NB4 (cell line): ENCODE data around the gene WDR49.

Experiments
- DNase-seq: peaks from one replicate; pipeline ENCODE4 v3.0.0; 2010; ENCODE audit warnings: low read depth
- H3K4me3 ChIP-seq: one replicate; pipeline ENCODE4 v1.5.1; 2011; ENCODE audit warnings: mild to moderate bottlenecking, low read depth, low read length, moderate library complexity
- CTCF ChIP-seq: IDR thresholded peaks from one replicate; pipeline ENCODE4 v1.5.1; 2012; ENCODE audit warnings: low read depth, low read length
- MAX ChIP-seq: IDR thresholded peaks from 2 replicates; pipeline ENCODE4 v1.6.1; 2011; ENCODE audit warnings: low read depth, low read length
- MYC ChIP-seq: IDR thresholded peaks from 2 replicates; pipeline ENCODE4 v1.6.1; 2011; ENCODE audit warnings: low read depth, low read length
- POLR2A ChIP-seq: IDR thresholded peaks from 2 replicates; pipeline ENCODE4 v1.6.1; 2011; ENCODE audit warnings: mild to moderate bottlenecking; ENCODE audit not compliant: insufficient read length; ENCODE audit errors: extremely low read depth

Gene WDR49

DNA sequence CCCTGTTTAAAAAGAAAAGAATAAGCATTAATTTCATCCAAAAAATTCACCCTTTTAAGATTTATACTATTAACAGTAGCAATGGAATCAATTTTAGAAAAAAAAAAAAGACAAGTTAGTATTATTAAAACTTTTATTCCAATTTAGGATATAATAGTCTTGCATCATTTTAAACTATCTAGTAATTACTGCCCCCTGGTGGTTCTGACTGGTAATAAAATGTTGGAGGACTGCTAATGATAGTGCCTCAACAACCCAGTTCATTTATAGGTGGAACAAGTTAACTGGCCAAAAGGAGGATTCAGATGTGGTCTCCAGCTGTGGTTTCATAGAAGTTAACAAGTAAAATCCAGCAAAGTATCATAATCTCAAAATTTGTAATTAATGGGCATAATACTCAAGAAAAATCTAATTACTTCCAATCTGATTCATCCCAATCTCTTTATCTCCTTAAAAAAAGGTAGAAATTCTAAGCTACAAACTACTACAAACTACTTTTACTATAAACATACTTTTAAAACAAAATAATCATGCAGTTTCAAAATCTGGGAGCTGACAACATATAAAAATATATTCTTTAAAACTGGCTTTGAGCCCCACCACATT, 30.7 kb upstream of the WDR49 start:
- no peak overlapping the region for H3K4me3 ChIP-seq
- peak; percentile 62 for DNase-seq
- TF ChIP-seq CTCF: peak; percentile 37
- TF ChIP-seq MYC: no peak
- no peak for TF ChIP-seq MAX

DNA sequence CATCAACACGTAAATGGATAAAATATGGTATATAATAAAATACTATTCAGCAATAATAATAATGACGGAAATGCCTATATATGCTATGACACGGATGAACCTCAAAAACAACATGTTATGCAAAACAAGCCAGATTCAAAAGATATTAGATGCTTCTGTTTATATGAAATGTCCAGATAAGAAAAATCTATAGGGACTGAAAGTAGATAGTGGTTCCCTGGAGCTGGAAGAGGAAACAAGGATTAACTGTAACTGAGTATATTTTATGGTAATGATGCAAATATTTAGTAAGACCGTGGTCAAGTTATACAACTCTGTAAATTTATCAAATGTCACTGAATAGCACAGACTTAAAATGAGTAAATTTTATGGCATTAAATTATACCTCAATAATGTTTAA, 25.8 kb upstream of the WDR49 start:
- DNase-seq: no peak
- TF ChIP-seq MAX (no peak), CTCF (no peak), POLR2A (no peak), MYC (no peak)
- H3K4me3 ChIP-seq: no peak overlapping the region

DNA sequence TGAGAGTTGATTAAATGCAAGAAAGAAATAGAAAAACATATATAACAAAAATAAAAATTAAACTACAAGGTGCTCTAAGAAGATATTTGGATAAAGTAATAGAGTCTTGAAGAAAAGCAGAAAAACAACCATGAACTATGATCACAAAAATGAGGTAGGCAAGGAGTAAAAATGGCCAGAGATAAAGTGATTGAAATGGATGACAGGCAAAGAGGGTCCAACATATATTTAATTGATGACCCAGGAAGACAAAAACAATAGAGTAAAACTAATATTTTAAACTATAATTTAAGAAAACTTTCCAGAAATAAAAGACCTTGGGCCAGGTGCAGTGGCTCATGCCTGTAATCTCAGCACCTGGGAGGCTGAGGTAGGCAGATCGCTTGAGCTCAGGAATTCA, 22.1 kb upstream of the WDR49 start:
- no peak for DNase-seq
- TF ChIP-seq POLR2A: no peak
- TF ChIP-seq MYC: no peak
- TF ChIP-seq MAX: no peak
- no peak for TF ChIP-seq CTCF
- no peak overlapping the region for H3K4me3 ChIP-seq

GRCh38 chr3:167673221-167673620, 19.5 kb upstream of the WDR49 start:
- H3K4me3 ChIP-seq: no peak overlapping the region
- TF ChIP-seq CTCF (no peak), POLR2A (no peak), MYC (no peak), MAX (no peak)
- no peak for DNase-seq

GRCh38 chr3:167671878-167672427, 18.2 kb upstream of the WDR49 start:
- no peak for TF ChIP-seq MAX
- no peak for TF ChIP-seq MYC
- TF ChIP-seq POLR2A: no peak
- no peak for TF ChIP-seq CTCF
- no peak for DNase-seq
- H3K4me3 ChIP-seq: no peak overlapping the region

DNA sequence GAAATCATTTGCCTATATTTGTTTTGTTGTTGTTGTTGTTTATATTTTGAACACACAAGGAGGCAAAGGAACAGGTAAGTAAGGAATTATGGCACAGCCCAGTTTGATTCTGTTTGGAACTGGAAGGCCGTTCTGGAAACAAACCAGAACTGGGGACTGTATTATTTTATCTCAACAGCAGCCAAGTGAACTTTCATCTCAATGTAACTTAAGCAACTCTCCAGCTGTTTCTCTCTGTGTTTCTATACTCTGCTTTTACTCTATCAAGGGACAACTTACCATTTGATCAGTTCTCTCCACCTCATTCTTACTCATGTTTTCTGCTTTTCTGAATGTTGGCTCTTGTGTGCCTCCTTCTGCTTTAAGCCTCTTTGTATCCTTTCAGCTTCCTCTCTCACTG, 16.0 kb upstream of the WDR49 start:
- DNase-seq: no peak
- TF ChIP-seq MAX (no peak), CTCF (no peak), POLR2A (no peak)
- H3K4me3 ChIP-seq: no peak overlapping the region
